HFF-Myc (cell line): ENCODE data around the gene STX4.

Source experiments
- DNase-seq: peaks from one replicate; pipeline ENCODE4 v3.0.0-alpha.2; 2011; ENCODE audit warnings: low read depth; ENCODE audit errors: extremely low read depth
- H3K4me3 ChIP-seq: replicated peaks from 2 replicates; pipeline ENCODE4 v1.5.1; 2011; ENCODE audit warnings: low read depth, mild to moderate bottlenecking, control low read depth, low read length
- CTCF ChIP-seq: IDR thresholded peaks from 2 replicates; pipeline ENCODE4 v1.5.1; 2012; ENCODE audit warnings: mild to moderate bottlenecking, low read depth, low read length, control low read depth; ENCODE audit errors: missing control alignments

Gene STX4

GRCh38 chr16:31089199-31089598, 55.8 kb downstream of the STX4 start:
- TF ChIP-seq CTCF: no peak
- DNase-seq: no peak
- H3K4me3 ChIP-seq: no peak overlapping the region
